Motor neuron (in vitro differentiated cells): ENCODE measurements around the gene SNX25. TPM values are rescaled to one million over a fixed set of nuclear protein-coding genes. Genes with fewer than 3 reads are reported as not detected.
"Not testable (repeated sequence)": the region's sequence is repeated elsewhere in the genome, so short reads cannot be mapped to it uniquely, and the experiment has no call there.

Experiments
- ATAC-seq, 8 experiments: fragments of 200-7000 bp; cut with Tn5 transposase; replicated peaks in 6 of 8; 2 replicates each; pipeline ENCODE4 v1.8.0; 2021; ENCODE audit warnings: mild to moderate bottlenecking in 8 of 8, moderate library complexity in 8 of 8
- H3K27ac ChIP-seq, 2 donors: fragments of 250-450 bp; sonication (Bioruptor Pico); 2 replicates each; pipeline ENCODE4 v1.9.0; 2021; ENCODE audit warnings: antibody characterized with exemption in 2 of 2, mild to moderate bottlenecking in 2 of 2, moderate library complexity in 1 of 2
- H3K4me1 ChIP-seq, 2 donors: fragments of 250-450 bp; sonication (Bioruptor Pico); replicated peaks in 1 of 2; 2 replicates each; pipeline ENCODE4 v1.6.1; 2021; ENCODE audit warnings: antibody characterized with exemption in 2 of 2, mild to moderate bottlenecking in 2 of 2, moderate library complexity in 1 of 2
- H3K4me3 ChIP-seq, 5 donors: fragments of 250-450 bp; sonication (Bioruptor Pico); 2 replicates each; pipeline ENCODE4 v1.9.0; 2021; ENCODE audit warnings: antibody characterized with exemption in 5 of 5, mild to moderate bottlenecking in 5 of 5, moderate library complexity in 4 of 5
- WGBS, 10 experiments: fragments of 450-650 bp; shearing (Covaris generic); methylation state at CpG; one replicate each; pipeline ENCODE4 v1.0.0; 2022; 5-methylcytosine and 5-hydroxymethylcytosine counted together
- in situ Hi-C, 9 experiments: fragments of 400-800 bp; cut with MboI; loops; one replicate each; pipeline ENCODE4 v1.15.0; 2021; ENCODE audit warnings: low sequenced_read_pairs in 9 of 9, low pct_unique_long_range_greater_than_20kb in 2 of 9; ENCODE audit not compliant: unreplicated experiment in 9 of 9
- total RNA-seq, 8 experiments: library from RNA; unstranded; fragments of 300-600 nt; gene quantifications; 2 replicates each; pipeline versions ENCODE4 v1.2.3 to v1.2.4, GENCODE V29; 2022

Gene SNX25
- total RNA-seq, 8 experiments from 2014 or later = 13.1 to 55.4 (median 20.2) TPM

DNA sequence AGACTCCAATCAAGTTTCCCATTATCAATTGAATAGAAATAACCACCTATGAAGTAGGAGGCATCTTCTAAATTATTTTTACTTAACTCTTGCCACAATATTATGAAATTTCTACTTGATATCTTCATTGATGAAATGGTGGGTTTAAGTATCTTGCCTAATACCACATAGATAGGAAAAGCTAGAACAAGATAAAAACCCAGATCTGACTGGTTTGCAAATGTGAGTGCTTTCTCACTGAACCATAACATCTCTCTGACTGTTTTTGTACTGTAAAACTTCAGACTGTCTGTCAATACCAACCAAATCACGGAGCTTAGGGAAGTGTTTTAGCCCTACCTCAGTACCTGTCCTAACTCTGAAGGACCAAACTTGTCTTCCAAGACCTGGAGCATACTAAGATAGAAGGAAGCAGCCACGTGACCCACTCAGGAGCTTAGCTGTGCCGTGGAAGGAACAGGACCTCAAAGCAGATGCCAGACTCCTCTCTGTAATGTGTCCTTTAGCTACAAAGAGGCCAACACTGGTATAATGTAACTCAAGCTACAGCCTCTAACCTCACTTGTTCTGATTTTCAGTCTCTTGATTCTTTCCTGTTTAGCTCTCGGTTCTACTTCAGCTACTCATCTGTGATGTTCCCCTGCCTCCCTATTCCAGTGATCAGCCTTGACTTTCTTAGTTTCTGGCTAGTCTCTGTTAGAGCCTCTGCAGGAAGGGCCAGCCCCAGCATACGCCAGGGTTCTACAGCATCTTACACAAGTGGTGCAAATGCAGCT, 101.9 kb downstream of the SNX25 start:
- no peak for ATAC-seq
- WGBS, 10 experiments = 71 to 100% (median 91%) methylated on average over 1 to 5 of the region's 5 CpGs; no CpG with 5 or more reads in 2 of the 10 experiments
- in situ Hi-C loops = no loop called here
- Histone ChIP-seq H3K27ac (no peak overlapping the region), H3K4me3 (no peak overlapping the region), H3K4me1 (peaks cover 0 to 9% of the 10 kb centered on the region in 2 donors)

DNA sequence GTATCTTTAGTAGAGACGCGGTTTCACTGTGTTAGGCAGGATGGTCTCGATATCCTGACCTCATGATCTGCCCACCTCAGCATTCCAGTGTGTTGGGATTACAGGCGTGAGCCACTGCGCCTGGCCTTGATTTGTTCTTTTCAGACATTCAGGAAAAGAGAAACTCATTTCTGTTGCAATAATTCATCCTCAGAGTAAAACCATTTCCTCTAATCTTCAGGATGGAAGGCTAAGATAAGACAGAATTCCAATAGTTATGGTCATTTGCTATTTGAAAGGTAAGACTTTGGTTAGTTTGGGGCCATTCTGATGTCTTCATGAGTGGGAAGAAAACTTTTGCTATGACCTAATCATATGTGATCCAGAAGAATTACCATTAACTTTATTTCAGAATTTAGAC, 103.3 kb downstream of the SNX25 start:
- no peak overlapping the region for H3K27ac ChIP-seq
- H3K4me3 ChIP-seq = no peak overlapping the region
- 96 to 100% (median 100%) methylated on average over 1 to 5 of the region's 5 CpGs; no CpG with 5 or more reads in 2 of the 10 experiments for WGBS, 10 experiments
- ATAC-seq = no peak
- H3K4me1 ChIP-seq = no peaks in the 10 kb centered on the region
- in situ Hi-C loops = no loop called here

DNA sequence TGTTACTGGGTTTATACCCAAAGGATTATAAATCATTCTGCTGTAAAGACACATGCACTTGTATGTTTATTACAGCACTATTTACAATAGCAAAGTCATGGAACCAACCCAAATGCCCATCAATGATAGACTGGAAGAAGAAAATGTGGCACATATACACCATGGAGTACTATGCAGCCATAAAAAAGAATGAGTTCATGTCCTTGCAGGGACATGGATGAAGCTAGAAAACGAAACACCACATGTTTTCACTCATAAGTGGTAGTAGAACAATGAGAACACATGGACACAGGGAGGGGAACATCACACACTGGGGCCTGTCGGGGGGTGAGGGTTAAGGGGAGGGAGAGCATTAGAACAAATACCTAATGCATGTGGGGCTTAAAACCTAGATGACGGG, 108.1 kb downstream of the SNX25 start:
- in situ Hi-C loops, H3K27ac ChIP-seq, ATAC-seq, H3K4me3 ChIP-seq, H3K4me1 ChIP-seq: not testable (repeated sequence)
- WGBS, 10 experiments = 80 to 100% (median 89%) methylated on average over 1 of the region's 3 CpGs; no CpG with 5 or more reads in 5 of the 10 experiments

DNA sequence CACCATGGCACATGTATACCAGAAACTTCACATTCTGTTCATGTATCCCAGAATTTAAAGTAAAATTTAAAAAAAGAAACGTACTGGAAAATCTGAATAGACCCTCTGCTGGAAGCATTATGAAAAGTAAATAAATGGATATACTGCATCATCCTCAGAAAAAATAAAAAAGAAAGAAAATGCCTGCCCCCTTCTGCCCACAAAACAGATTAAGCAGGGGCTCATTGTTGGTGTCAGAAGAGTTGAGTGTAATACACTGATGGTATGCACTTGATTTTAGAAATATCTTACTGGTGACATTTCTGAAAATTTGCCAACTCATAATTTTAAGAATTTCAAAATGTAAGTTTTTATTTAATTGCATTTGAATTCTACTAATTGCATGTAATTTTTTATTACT, 108.5 kb downstream of the SNX25 start:
- Histone ChIP-seq H3K4me3 (no peak overlapping the region), H3K27ac (no peak overlapping the region), H3K4me1 (no peaks in the 10 kb centered on the region)
- in situ Hi-C loops = no loop called here
- no peak for ATAC-seq
- 88 to 100% (median 100%) methylated on average over 1 of the region's 1 CpG; no CpG with 5 or more reads in 1 of the 10 experiments for WGBS, 10 experiments

DNA sequence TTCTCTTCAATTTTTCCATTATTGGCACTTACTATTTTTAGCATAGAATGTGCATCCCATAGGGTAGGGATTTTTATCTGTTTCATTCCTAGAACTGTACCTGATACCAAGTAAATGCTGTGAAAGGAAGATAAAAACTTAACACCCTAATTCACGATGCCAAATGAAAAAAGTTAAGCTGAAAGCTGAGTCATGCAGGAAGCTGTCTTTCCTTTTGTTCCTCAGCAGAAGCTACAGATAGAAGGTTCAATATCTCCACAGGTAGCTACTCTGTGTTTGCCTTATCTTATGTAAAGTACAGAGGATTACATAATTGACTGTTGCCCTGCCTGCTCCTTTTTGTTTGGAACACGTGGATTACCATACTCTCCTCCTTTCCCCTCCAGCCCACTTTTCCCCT, 109.3 kb downstream of the SNX25 start:
- Histone ChIP-seq H3K27ac (no peak overlapping the region), H3K4me1 (no peaks in the 10 kb centered on the region), H3K4me3 (no peak overlapping the region)
- no peak for ATAC-seq
- WGBS, 10 experiments = 29 to 75% (median 47%) methylated on average over 1 to 2 of the region's 2 CpGs
- in situ Hi-C loops = no loop called here

DNA sequence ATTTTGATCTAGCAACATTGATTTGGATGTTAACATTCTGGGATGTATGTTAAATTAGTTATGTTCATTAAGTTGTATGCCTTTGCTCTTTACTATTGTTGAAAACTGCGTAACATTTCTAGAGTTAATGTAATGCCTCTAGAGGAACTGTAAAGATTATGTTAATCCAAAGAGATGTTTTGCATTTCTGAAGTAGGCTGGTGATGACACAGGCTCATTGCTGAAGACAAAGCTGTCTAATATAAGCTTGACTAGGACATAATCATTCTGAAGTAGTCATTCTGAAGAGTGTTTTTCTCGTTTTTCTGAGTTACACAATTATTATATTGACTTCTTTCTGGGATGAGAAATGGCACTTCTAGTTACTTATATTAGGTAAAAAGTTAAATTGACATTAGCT, 113.4 kb downstream of the SNX25 start:
- no peak overlapping the region for H3K4me3 ChIP-seq
- ATAC-seq = peak in 3 of 8 experiments; percentile 72 to 94 (median 88)

DNA sequence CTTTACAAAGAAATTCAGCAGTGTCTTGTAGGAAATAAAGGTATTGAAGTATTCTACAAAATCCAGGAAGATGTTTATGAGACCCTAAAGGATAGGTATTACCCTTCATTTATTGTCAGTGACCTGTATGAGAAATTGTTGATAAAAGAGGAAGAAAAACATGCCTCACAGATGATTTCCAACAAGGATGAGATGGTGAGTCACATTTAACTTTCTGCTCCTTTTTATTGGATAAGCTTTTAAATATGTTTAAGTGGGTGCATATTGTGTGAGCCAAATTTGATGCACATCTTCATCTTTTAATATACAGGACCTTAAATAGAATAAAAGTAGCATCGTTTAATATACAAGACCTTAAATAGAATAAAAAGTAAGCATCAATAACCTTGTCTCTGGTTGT, 114.2 kb downstream of the SNX25 start:
- Histone ChIP-seq H3K27ac (no peak overlapping the region), H3K4me3 (no peak overlapping the region), H3K4me1 (no peaks in the 10 kb centered on the region)
- WGBS, 10 experiments = 60 to 100% (median 83%) methylated on average over 1 of the region's 1 CpG; no CpG with 5 or more reads in 3 of the 10 experiments
- no peak for ATAC-seq
- in situ Hi-C loops = no loop called here

More for the DNA sequence above, 113.4 kb downstream of the SNX25 start:
- Histone ChIP-seq H3K4me1 (no peaks in the 10 kb centered on the region), H3K27ac (no peak overlapping the region)
- in situ Hi-C loops = no loop called here
- 10 to 95% (median 90%) methylated on average over 2 of the region's 2 CpGs; no CpG with 5 or more reads in 1 of the 10 experiments for WGBS, 10 experiments

DNA sequence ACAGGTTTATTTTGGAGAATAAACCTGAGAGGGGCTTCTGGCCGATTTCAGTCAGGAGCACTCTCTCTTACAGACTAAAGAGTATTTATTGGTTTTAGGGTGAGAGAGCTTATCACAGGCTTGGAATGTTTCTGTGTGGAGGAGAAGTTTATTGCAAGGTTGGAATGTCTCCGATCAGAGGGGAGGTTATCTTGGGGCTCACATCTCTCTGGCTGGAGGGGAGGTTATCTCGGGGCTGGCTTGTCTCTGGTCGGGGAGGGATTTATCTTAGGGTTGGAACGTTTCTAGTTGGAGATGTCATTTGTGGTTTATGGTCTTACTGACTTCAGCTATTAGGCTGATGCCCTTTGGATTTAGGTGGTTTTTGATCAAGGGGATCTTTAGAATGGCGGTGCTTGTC, 115.0 kb downstream of the SNX25 start:
- H3K27ac ChIP-seq, in situ Hi-C loops, ATAC-seq, H3K4me3 ChIP-seq, H3K4me1 ChIP-seq: not testable (repeated sequence)
- 55 to 100% (median 87%) methylated on average over 1 to 5 of the region's 6 CpGs for WGBS, 10 experiments

DNA sequence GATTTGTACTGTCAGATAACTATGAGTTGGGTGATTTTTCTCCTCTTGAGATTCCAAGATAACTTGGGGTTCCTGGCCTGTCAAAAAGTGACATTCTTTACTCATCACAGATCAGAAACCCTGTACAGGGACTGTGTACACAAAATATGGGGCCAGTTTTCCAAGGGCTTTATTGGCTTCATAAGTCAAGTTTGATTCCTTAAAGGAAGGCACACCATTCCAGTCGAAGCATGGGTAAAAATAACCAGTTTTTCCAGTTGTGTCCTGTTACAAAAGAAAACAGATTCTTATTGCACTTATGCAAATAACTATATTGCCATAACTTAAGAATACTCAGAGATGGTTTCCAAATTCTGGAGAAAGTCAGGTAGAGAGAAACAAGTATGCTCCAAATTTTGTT, 116.3 kb downstream of the SNX25 start:
- H3K4me1 ChIP-seq, ATAC-seq, in situ Hi-C loops, H3K4me3 ChIP-seq, H3K27ac ChIP-seq: not testable (repeated sequence)
- WGBS, 10 experiments = 43 to 100% (median 93%) methylated on average over 1 of the region's 1 CpG; no CpG with 5 or more reads in 2 of the 10 experiments

DNA sequence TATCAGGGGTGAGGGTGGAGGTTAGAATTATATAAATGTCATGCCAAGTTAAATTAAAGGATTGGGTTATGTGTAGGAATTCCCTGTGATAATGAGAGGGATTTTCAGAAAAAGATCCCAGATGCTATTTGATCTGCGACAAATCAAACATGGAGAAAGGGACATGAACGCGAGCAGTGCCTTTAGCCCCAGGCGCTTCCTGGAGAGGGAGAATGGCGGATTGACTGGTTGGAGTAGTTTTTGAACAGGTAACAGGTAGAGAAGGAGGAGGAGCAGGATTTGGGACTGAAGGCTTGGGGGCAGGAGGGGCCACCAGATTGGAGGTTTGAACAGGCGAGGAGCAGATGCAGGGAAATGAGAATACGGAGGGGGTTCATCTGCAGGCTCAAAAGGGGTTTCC, 119.2 kb downstream of the SNX25 start:
- Histone ChIP-seq H3K27ac (no peak overlapping the region), H3K4me1 (no peaks in the 10 kb centered on the region), H3K4me3 (no peak overlapping the region)
- ATAC-seq = no peak
- in situ Hi-C loops = no loop called here
- WGBS, 10 experiments = 90 to 100% (median 97%) methylated on average over 2 to 7 of the region's 7 CpGs

DNA sequence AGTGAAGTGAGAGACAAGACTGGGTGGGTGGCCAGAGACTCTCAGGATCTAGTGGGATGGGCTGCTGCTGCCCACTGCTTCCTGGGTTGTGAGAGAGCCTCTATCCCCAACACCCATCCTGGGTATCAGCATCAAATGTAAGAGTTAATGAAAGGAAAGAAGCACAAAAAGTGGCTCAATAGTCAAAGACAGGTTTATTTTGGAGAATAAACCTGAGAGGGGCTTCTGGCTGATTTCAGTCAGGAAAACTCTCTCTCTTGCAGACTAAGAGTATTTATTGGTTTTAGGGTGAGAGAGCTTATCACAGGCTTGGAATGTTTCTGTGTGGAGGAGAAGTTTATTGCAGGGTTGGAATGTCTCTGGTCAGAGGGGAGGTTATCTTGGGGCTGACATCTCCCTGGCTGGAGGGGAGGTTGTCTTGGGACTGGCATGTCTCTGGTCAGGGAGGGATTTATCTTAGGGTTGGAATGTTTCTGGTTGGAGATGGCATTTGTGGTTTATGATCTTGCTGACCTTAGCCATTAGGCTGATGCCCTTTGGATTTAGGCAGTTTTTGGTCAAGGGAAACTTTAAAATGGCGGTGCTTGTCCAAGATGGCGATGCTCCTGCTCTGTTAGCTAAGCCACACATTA, 120.6 kb downstream of the SNX25 start:
- ATAC-seq, in situ Hi-C loops, H3K4me1 ChIP-seq, H3K4me3 ChIP-seq, H3K27ac ChIP-seq: not testable (repeated sequence)
- 94 to 100% (median 100%) methylated on average over 1 to 2 of the region's 2 CpGs; no CpG with 5 or more reads in 5 of the 10 experiments for WGBS, 10 experiments

DNA sequence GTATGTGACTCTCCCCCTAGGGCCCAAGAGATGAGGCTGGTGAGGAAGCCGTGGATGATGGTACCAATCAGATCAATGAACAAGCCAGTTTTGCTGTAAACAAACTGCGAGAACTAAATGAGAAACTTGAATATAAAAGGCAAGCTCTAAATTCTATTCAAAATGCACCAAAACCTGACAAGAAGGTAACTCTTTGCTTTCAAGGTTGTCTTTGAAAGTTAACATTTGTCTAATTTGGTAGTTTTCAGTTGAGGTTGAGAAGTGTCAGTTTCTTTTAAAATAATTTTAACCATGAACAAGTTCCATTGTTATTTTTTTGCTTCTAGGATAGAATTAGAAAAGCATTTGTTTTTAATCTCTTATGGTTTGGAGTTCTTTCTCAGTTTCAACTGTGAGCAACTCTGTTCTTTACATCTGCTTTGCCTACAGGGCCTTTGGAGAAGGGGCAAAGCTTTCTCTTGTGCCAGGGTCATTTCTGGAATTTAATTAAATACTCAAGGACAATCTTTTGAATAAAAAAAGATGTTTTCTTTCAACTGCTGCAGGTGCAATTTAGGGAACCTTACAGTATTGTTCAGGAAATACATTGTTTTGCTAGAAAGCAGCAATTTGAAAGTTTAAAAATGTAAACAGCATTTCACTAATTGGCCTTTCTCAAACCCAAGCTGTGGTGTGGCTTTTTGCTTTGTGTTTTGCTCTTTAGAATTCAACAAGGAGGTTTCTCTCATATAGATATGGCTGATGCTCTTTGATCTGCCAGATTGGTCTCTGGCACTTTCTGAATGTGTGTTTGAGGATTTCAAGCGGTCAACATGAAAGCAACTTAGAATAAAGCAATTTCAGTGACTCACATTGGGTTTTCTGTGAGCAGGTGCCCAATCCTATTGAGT, 123.4 kb downstream of the SNX25 start:
- H3K4me1 ChIP-seq = no peaks in the 10 kb centered on the region
- in situ Hi-C loops = no loop called here
- no peak overlapping the region for H3K27ac ChIP-seq
- no peak for ATAC-seq
- WGBS, 10 experiments = 43 to 100% (median 93%) methylated on average over 1 to 3 of the region's 3 CpGs; no CpG with 5 or more reads in 1 of the 10 experiments
- no peak overlapping the region for H3K4me3 ChIP-seq

DNA sequence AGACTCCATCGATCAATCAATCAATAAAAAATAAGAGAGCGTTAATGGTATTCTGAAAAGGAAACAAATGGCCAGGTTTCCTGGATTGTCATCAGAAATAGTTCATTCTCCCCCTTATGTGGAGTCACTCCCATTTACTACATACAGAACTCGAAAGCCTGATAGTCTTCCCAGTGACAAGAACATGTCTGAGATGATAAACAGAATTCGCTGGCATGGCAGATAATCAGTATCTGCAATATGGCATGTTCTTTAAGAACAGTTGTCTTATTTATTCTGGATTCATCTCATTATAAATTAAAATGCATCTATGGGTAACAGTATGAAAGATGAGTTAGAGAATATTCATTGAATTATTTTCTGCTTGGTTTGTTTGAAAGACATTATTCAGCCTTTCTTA, 124.9 kb downstream of the SNX25 start:
- no peak for ATAC-seq
- Histone ChIP-seq H3K4me3 (no peak overlapping the region), H3K27ac (no peak overlapping the region), H3K4me1 (no peaks in the 10 kb centered on the region)
- WGBS, 10 experiments = 50 to 100% (median 93%) methylated on average over 1 to 3 of the region's 4 CpGs; no CpG with 5 or more reads in 4 of the 10 experiments
- in situ Hi-C loops = no loop called here
